Measurements from ENCODE around the gene KRT24. TPM values are rescaled to one million over a fixed set of nuclear protein-coding genes. Genes with fewer than 3 reads are reported as not detected.
"Not testable (repeated sequence)": the region's sequence is repeated elsewhere in the genome, so short reads cannot be mapped to it uniquely, and the experiment has no call there.

KRT24 gene
- not detected in 2 replicates for total RNA-seq (2012; rRNA removed)

GRCh38 chr17:40703652-40704051 lies at the start of gene KRT24:
Gene KRT24 (minus strand): TSS chr17:40703752. CDS start chr17:40703693, 59 bp downstream.
- Histone ChIP-seq H3K4me3 (ENCODE audit: low read length) (no peak within 1 kb of the TSS), H3K4me1 (ENCODE audit: control insufficient read depth, insufficient read depth, low read length) (no peaks in the 10 kb centered on the region), H3K36me3 (ENCODE audit: insufficient read depth, low read length) (no peaks in the 10 kb centered on the region), H3K9me3 (replicated peaks; ENCODE audit: low read length) (no peaks in the 10 kb centered on the region), H3K27me3 (ENCODE audit: control insufficient read depth, insufficient read depth, low read length) (peaks cover 66% of the 10 kb centered on the region), H3K4me2 (ENCODE audit: low read length) (no peak within 1 kb of the TSS), H3K9ac (ENCODE audit: low read depth, low read length) (no peak within 1 kb of the TSS)

- Histone ChIP-seq H3K9ac (ENCODE audit: low read depth, low read length) (no peak overlapping the region), H3K4me1 (ENCODE audit: control insufficient read depth, insufficient read depth, low read length) (no peaks in the 10 kb centered on the region), H3K9me3 (replicated peaks; ENCODE audit: low read length) (no peaks in the 10 kb centered on the region), H3K36me3 (ENCODE audit: insufficient read depth, low read length) (no peaks in the 10 kb centered on the region), H3K4me2 (ENCODE audit: low read length) (no peak overlapping the region), H3K4me3 (ENCODE audit: low read length) (no peak overlapping the region), H3K27me3 (ENCODE audit: control insufficient read depth, insufficient read depth, low read length) (peaks cover 45% of the 10 kb centered on the region)
Measured at GRCh38 chr17:40751065-40751464, 47.5 kb upstream of the KRT24 start.

GRCh38 chr17:40750391-40750790 lies 46.8 kb upstream of the KRT24 start:
- Histone ChIP-seq H3K4me2 (ENCODE audit: low read length) (no peak overlapping the region), H3K36me3 (ENCODE audit: insufficient read depth, low read length) (no peaks in the 10 kb centered on the region), H3K4me1 (ENCODE audit: control insufficient read depth, insufficient read depth, low read length) (no peaks in the 10 kb centered on the region), H3K4me3 (ENCODE audit: low read length) (no peak overlapping the region), H3K9ac (ENCODE audit: low read depth, low read length) (no peak overlapping the region), H3K27me3 (ENCODE audit: control insufficient read depth, insufficient read depth, low read length) (peaks cover 42% of the 10 kb centered on the region), H3K9me3 (replicated peaks; ENCODE audit: low read length) (no peaks in the 10 kb centered on the region)

GRCh38 chr17:40748666-40749065 lies 45.1 kb upstream of the KRT24 start:
- not testable (repeated sequence) for H3K4me2 ChIP-seq (ENCODE audit: low read length); H3K9me3 ChIP-seq (replicated peaks; ENCODE audit: low read length); H3K36me3 ChIP-seq (ENCODE audit: insufficient read depth, low read length); H3K4me1 ChIP-seq (ENCODE audit: control insufficient read depth, insufficient read depth, low read length); H3K4me3 ChIP-seq (ENCODE audit: low read length); H3K9ac ChIP-seq (ENCODE audit: low read depth, low read length)
- H3K27me3 ChIP-seq (ENCODE audit: control insufficient read depth, insufficient read depth, low read length): peaks cover 39% of the 10 kb centered on the region

GRCh38 chr17:40738553-40738952 lies 35.0 kb upstream of the KRT24 start:
- H3K36me3 ChIP-seq (ENCODE audit: insufficient read depth, low read length): no peaks in the 10 kb centered on the region
- H3K9ac ChIP-seq (ENCODE audit: low read depth, low read length): no peak overlapping the region
- H3K27me3 ChIP-seq (ENCODE audit: control insufficient read depth, insufficient read depth, low read length): peaks cover 66% of the 10 kb centered on the region
- H3K4me2 ChIP-seq (ENCODE audit: low read length): no peak overlapping the region
- H3K4me3 ChIP-seq (ENCODE audit: low read length): no peak overlapping the region
- H3K4me1 ChIP-seq (ENCODE audit: control insufficient read depth, insufficient read depth, low read length): no peaks in the 10 kb centered on the region
- H3K9me3 ChIP-seq (replicated peaks; ENCODE audit: low read length): peaks cover 6% of the 10 kb centered on the region

- Histone ChIP-seq H3K9me3 (replicated peaks; ENCODE audit: low read length) (no peaks in the 10 kb centered on the region), H3K9ac (ENCODE audit: low read depth, low read length) (no peak overlapping the region), H3K4me3 (ENCODE audit: low read length) (no peak overlapping the region), H3K27me3 (ENCODE audit: control insufficient read depth, insufficient read depth, low read length) (peaks cover 82% of the 10 kb centered on the region), H3K36me3 (ENCODE audit: insufficient read depth, low read length) (no peaks in the 10 kb centered on the region), H3K4me2 (ENCODE audit: low read length) (no peak overlapping the region), H3K4me1 (ENCODE audit: control insufficient read depth, insufficient read depth, low read length) (no peaks in the 10 kb centered on the region)
Measured at GRCh38 chr17:40735016-40735415, 31.5 kb upstream of the KRT24 start.

GRCh38 chr17:40734018-40734417 lies 30.5 kb upstream of the KRT24 start:
- no peaks in the 10 kb centered on the region for H3K4me1 ChIP-seq (ENCODE audit: control insufficient read depth, insufficient read depth, low read length)
- peaks cover 79% of the 10 kb centered on the region for H3K27me3 ChIP-seq (ENCODE audit: control insufficient read depth, insufficient read depth, low read length)

GRCh38 chr17:40730970-40731369 lies 27.4 kb upstream of the KRT24 start:
- no peaks in the 10 kb centered on the region for H3K36me3 ChIP-seq (ENCODE audit: insufficient read depth, low read length)
- H3K27me3 ChIP-seq (ENCODE audit: control insufficient read depth, insufficient read depth, low read length): peaks cover 54% of the 10 kb centered on the region
- no peak overlapping the region for H3K4me2 ChIP-seq (ENCODE audit: low read length)
- no peak overlapping the region for H3K9ac ChIP-seq (ENCODE audit: low read depth, low read length)
- no peaks in the 10 kb centered on the region for H3K4me1 ChIP-seq (ENCODE audit: control insufficient read depth, insufficient read depth, low read length)
- no peak overlapping the region for H3K4me3 ChIP-seq (ENCODE audit: low read length)
- no peaks in the 10 kb centered on the region for H3K9me3 ChIP-seq (replicated peaks; ENCODE audit: low read length)

More at GRCh38 chr17:40734018-40734417, 30.5 kb upstream of the KRT24 start:
- Histone ChIP-seq H3K4me3 (ENCODE audit: low read length) (no peak overlapping the region), H3K9me3 (replicated peaks; ENCODE audit: low read length) (no peaks in the 10 kb centered on the region), H3K36me3 (ENCODE audit: insufficient read depth, low read length) (no peaks in the 10 kb centered on the region), H3K9ac (ENCODE audit: low read depth, low read length) (no peak overlapping the region), H3K4me2 (ENCODE audit: low read length) (no peak overlapping the region)

GRCh38 chr17:40727447-40728231 lies 24.1 kb upstream of the KRT24 start:
- Histone ChIP-seq H3K4me2 (ENCODE audit: low read length) (no peak overlapping the region), H3K4me3 (ENCODE audit: low read length) (no peak overlapping the region), H3K4me1 (ENCODE audit: control insufficient read depth, insufficient read depth, low read length) (no peaks in the 10 kb centered on the region), H3K9me3 (replicated peaks; ENCODE audit: low read length) (no peaks in the 10 kb centered on the region), H3K9ac (ENCODE audit: low read depth, low read length) (no peak overlapping the region), H3K36me3 (ENCODE audit: insufficient read depth, low read length) (no peaks in the 10 kb centered on the region), H3K27me3 (ENCODE audit: control insufficient read depth, insufficient read depth, low read length) (peaks cover 38% of the 10 kb centered on the region)

- Histone ChIP-seq H3K4me2 (ENCODE audit: low read length) (no peak overlapping the region), H3K9me3 (replicated peaks; ENCODE audit: low read length) (no peaks in the 10 kb centered on the region), H3K36me3 (ENCODE audit: insufficient read depth, low read length) (no peaks in the 10 kb centered on the region), H3K27me3 (ENCODE audit: control insufficient read depth, insufficient read depth, low read length) (peaks cover 32% of the 10 kb centered on the region), H3K4me1 (ENCODE audit: control insufficient read depth, insufficient read depth, low read length) (no peaks in the 10 kb centered on the region), H3K4me3 (ENCODE audit: low read length) (no peak overlapping the region), H3K9ac (ENCODE audit: low read depth, low read length) (no peak overlapping the region)
Measured at GRCh38 chr17:40726919-40727318, 23.4 kb upstream of the KRT24 start.

GRCh38 chr17:40724656-40725055 lies 21.1 kb upstream of the KRT24 start:
- Histone ChIP-seq H3K9ac (ENCODE audit: low read depth, low read length) (no peak overlapping the region), H3K4me2 (ENCODE audit: low read length) (no peak overlapping the region), H3K27me3 (ENCODE audit: control insufficient read depth, insufficient read depth, low read length) (peaks cover 25% of the 10 kb centered on the region), H3K4me3 (ENCODE audit: low read length) (no peak overlapping the region), H3K36me3 (ENCODE audit: insufficient read depth, low read length) (no peaks in the 10 kb centered on the region), H3K4me1 (ENCODE audit: control insufficient read depth, insufficient read depth, low read length) (no peaks in the 10 kb centered on the region), H3K9me3 (replicated peaks; ENCODE audit: low read length) (no peaks in the 10 kb centered on the region)

GRCh38 chr17:40722241-40722640 lies 18.7 kb upstream of the KRT24 start:
- H3K4me3 ChIP-seq (ENCODE audit: low read length): no peak overlapping the region
- no peaks in the 10 kb centered on the region for H3K9me3 ChIP-seq (replicated peaks; ENCODE audit: low read length)
- H3K27me3 ChIP-seq (ENCODE audit: control insufficient read depth, insufficient read depth, low read length): peaks cover 46% of the 10 kb centered on the region
- H3K4me1 ChIP-seq (ENCODE audit: control insufficient read depth, insufficient read depth, low read length): no peaks in the 10 kb centered on the region
- no peak overlapping the region for H3K9ac ChIP-seq (ENCODE audit: low read depth, low read length)
- H3K36me3 ChIP-seq (ENCODE audit: insufficient read depth, low read length): no peaks in the 10 kb centered on the region
- no peak overlapping the region for H3K4me2 ChIP-seq (ENCODE audit: low read length)

Measured in skeletal muscle satellite cell (primary cell).